Pulmonary artery endothelial cell (primary cell): ENCODE data around the gene NOD1. TPM values are rescaled to one million over a fixed set of nuclear protein-coding genes. Genes with fewer than 3 reads are reported as not detected.
"Not testable (repeated sequence)": the region's sequence is repeated elsewhere in the genome, so short reads cannot be mapped to it uniquely, and the experiment has no call there.

Experiments used
- DNase-seq: peaks from one replicate; pipeline ENCODE4 v3.0.0-alpha.2; 2011; ENCODE audit warnings: low read depth, low spot score
- total RNA-seq: library from RNA; depleted of rRNA; stranded (reverse); fragments of >200 nt; gene quantifications from 2 replicates; pipeline ENCODE4 v1.2.3, GENCODE V29; 2014

NOD1 gene, protein sequence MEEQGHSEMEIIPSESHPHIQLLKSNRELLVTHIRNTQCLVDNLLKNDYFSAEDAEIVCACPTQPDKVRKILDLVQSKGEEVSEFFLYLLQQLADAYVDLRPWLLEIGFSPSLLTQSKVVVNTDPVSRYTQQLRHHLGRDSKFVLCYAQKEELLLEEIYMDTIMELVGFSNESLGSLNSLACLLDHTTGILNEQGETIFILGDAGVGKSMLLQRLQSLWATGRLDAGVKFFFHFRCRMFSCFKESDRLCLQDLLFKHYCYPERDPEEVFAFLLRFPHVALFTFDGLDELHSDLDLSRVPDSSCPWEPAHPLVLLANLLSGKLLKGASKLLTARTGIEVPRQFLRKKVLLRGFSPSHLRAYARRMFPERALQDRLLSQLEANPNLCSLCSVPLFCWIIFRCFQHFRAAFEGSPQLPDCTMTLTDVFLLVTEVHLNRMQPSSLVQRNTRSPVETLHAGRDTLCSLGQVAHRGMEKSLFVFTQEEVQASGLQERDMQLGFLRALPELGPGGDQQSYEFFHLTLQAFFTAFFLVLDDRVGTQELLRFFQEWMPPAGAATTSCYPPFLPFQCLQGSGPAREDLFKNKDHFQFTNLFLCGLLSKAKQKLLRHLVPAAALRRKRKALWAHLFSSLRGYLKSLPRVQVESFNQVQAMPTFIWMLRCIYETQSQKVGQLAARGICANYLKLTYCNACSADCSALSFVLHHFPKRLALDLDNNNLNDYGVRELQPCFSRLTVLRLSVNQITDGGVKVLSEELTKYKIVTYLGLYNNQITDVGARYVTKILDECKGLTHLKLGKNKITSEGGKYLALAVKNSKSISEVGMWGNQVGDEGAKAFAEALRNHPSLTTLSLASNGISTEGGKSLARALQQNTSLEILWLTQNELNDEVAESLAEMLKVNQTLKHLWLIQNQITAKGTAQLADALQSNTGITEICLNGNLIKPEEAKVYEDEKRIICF
- total RNA-seq: 14.6 and 16.6 TPM in 2 replicates

DNA sequence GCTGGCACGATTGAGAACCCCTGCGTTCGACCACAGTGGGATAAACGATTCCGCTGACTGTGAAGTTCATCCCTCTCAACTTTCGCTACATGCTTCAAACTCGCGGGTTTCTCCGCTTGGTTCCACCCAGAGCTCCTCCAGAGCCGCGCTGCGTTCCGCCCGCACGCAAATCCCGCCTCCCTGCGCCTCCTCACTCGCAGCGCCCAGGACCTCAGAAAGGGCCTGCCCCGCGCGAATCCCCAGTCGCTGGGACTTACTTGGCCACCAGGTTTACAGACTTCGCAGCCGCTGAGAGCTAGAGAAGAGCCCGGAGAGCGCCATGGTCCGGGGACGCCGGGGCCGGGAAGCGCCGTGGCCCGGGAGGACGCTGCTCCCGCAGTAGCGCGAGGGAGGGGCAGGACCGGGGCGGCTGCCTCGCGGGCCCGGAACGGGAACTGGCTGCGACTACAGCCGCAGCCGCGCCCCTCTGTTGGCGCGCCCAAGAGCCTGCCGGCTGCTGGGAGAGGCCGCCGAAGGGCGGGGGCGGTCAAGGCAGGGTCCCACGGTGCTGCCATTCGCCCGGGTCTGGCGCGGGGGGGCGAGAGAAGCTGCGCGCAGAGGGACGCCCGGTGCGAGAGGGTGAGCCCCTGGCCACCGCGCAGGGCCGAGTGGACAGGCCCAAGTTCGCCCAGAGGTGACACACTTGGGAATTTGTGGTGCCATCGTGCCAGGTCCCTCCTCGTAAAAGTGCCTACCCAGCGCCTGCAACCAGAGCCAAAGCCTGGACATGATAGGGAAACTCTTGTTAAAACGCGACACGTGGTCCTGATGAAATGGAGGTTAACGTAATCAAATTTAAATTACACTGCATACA is at the start of gene NOD1:
Gene NOD1 (minus strand): TSS at position 436 of the 853 bp plus-strand sequence. CDS start 21,863 bp downstream, outside the sequence.
- no peak for DNase-seq

DNA sequence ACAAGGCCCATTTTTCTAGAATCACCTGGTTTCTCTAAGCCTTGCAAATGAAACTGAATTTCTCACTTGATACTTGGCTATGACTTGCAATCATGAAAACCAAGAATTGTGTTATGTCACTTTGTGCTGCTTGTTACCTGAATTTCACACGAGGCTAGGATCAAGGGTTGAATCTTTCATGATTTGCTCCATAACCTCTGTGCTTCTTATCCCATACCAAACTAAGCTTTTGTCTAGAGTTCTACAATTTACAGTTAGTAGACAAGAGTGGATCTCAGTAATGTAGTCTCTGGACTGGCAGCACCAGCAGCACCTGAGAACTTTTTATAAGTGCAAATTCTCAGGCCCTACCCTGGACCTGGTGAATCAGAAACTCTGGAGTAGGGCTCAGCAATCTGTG is 48.7 kb upstream of the NOD1 start:
- not testable (repeated sequence) for DNase-seq

DNA sequence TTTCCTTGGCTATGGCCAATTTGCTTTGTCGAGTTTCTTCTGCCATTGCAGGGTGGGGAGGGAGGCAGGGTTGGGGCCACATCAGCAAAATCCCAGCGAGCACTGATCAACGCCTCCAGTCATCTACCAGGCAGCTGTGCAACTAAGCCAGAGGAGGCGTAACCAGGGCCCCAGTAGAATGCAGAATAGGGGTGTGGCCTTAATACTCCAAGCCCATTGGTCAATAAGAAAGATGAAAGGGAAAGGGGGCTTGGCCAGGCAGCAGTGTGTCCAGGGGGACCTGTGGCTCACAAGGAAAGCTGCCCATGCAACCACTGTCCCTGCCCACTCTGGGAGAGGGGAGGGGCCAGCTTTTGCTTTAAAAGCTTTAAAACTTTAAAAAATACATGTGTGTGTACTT is 47.6 kb upstream of the NOD1 start:
- DNase-seq: no peak

DNA sequence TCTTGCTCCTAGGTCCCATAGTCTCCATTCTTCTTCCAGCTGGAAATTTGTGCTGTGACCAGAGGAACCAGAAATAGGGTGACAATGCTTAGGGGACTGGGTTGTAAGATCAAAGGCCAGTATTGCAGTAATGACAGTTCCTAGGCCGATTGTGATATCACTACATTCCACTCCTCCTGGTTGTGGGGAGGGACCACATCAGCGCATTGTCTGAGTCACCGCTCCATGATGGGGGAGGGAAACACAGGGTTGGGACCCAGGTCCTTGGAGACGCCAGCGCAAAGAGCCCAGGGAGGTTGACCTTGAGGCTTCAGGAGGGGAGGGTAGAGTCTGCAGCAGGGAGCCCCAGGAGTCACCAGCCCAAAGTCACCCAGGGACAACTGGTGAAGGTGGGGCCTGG is 46.8 kb upstream of the NOD1 start:
- no peak for DNase-seq

DNA sequence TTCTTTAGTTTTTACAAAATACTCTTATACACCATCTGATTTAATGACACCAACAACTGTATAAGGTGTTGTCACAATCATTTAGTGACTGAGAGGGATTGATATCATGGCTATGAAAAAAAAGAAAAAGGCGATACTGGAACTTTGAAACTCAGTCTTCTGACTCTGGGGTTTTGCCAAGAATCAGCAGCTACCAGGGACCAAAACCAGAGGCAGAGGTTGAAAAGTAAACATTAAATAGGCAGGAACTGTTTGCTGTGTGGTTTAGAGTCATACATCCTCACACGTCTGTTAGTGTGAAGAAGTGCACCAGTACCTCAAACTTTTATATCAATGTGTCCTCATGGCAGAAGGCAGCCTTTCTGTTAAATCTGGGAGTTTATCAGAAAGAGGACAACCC is 46.0 kb upstream of the NOD1 start:
- DNase-seq: no peak

DNA sequence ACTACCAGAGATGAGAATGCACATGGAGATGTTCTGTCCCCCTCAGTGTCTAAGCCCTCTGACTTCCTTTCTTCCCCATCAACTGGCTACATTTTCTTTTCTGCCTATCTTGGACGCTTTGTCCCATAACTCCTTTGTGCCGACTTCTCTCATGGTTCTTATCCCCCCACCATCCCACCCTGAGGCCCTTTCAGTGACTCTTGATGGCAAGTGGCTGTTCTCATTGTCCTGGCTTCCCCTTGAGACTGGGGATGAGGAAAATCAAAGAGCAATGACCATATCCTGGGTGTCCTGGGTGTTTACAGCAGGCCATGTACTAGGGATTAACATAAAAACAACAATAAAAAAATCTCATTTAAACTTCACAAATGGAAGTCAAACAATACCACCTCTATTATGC is 44.9 kb upstream of the NOD1 start:
- no peak for DNase-seq

DNA sequence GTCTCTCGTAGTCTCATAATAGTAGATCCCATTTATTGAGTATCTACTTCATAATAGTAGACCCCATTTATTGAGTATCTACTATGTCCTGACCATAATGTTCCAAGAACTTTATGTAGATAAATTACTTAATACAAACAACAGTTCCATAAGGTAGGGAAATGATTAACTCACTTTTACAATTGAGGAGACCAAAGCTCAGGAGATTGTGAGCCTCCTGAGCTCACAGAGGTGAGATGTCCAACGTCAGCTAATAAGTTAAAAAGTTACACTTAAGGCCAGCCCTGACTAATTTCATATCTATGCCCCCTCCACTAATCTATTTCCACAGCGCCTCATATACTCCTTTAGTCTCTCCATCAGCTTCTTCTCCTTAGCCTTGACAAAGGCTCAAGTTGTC is 43.6 kb upstream of the NOD1 start:
- DNase-seq: no peak

DNA sequence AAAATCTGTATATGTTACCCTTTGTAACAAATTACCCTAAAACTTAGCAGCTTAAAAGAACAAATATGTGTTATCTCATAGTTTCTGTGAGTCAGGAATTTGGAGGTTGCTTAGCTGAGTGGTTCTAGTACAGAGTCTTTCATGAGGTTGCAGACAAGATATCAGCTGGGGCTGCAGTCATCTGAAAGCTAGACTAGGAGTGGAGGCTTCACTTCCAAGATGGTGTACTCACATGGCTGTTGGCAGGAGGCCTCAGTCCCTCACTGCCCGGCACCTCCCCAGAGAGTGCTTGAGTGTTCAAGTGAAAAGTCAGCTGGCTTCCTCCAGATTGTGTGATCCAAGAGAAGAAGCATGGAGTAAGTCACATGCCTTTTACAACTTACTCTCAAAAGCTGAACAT is 42.9 kb upstream of the NOD1 start:
- DNase-seq: no peak

DNA sequence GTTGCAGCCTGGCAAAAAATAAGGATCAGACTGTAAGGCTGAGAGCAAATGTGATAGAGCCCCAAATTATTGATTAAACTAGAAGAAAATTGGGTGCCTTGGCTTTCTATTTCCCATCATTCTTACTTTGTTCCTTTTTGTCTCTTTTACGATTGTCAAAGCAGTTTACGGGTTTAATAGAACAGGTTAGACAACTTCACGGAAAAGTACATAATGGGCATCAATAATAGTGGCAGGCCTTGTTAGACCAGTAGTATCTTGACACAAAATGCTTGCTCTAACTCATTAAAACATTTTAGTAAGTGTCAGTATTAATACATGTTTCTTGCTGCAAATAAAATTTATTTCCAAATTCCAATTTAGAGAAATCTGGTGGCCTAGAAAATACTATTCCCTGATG is 40.5 kb upstream of the NOD1 start:
- DNase-seq: no peak

DNA sequence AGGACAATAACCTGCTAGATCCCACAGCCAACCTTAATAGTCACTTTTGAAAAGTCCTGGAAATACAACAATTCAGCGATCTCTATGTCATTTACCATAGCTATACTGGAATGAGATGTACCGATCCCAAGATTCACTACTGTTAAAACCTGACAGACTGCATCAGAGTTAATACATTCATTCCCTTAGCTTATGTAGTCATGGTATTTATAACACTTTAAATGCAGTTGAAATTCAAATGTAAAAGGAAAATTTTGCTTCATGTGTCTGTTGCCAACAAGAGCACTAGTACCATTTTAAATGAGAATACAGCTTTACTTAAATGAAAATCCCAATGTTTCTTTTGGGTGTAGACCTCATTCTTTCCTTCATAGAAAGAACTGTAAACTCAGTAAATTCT is 37.2 kb upstream of the NOD1 start:
- DNase-seq: no peak

DNA sequence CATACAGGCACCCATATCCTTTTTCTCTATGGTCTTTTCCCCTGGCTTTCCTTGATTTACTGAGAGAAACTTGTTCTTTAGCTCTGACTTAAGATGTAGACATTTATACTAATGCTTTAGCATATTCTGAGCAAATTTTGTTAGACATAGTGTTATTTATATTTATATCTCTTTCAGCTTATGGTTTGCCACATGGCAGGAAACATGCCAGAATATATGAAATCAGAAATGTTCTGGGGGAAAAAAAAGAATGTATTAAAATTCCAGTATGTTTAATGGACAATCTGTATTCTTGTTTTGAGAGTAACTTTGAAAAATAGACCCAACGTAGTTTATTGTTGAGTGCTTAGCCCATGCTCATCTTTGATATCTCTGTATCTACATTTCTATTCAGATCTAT is 36.2 kb upstream of the NOD1 start:
- DNase-seq: no peak

DNA sequence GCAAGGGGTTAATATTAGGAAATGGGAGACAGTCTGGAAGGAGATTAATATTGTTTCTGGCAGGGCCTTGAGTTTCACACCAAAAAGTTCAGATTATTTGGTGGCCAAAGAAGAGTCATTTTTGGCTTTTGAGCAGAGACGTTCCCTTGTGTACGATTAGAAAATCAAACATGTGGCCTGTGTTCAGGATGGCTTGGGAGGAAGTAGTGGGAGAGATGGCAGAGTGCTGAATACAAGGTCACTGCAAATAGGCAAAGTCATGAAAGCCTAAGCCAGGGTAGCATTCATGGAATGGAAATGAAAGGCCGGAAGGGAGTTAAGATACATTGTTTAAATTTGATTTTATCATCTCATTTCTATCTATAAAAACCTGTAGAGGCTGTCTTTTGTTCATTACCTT is 35.6 kb upstream of the NOD1 start:
- no peak for DNase-seq

DNA sequence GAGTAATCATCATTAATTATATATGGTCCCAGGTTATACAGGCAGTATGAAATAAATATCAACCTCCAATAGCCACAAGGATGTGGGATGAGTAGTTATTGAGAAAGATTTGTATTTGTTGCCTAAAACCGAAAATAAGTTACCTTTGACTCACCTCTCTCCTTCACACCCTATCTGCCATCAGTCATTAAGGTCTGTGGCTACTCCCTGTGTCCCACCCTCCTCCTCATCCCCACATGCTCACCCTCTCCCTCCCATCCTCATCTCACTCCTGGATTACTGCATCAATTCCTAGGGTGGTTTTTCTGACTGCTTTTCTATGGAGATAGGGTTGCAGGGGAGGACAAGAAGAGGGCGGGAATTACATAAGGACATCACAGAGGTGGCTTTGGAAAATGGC is 35.2 kb upstream of the NOD1 start:
- no peak for DNase-seq

DNA sequence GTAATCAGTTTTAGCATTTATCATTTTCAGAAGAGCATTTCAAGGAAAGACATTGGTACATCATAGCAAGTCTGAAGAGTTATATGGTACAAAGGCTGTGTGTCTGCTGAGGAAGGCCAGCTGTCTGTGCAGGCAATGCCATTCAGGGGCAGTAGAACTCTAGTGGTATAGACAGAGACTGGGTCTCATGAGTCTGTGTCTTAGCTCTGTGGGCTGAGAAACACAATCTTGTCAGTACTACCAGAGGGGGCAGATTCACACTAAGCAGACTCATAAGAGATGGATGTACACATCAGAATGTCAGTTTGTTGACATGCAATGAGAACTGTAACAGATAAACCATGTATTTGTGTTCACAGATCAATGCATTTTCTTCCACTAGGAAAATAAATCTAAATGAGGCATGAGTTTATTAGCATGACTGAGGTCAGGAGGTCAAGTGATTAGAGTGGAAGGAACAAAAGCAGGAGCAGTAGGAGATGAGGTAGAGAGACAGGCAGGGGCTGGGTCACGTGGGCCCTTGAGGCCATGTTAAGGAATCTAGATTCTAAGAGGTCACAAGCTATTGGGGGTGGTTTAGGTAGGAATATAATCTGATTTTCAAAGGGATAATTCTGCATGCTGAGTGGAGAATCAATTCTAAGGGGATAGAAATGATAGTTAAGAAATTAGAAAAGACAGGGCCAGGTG is 33.5 kb upstream of the NOD1 start:
- DNase-seq: no peak

DNA sequence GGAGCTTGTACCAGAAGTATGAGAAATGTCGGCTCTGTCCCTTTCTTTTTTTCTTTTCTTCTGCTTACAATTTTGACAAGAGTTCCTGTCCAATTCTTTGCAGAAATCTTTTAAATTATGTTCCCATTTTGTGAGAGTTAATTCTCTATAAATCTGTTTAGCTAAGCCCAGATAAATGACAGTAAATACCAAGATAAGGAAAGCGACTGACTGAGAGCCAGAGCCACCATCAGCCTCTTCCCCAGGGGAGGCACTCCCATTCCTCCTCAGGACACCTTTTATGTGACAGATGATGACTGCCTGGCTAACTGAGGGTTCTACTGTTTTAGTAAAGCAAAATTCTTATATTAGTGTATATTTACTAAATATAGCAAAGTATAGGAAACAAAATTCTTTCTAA is 32.9 kb upstream of the NOD1 start:
- DNase-seq: no peak

DNA sequence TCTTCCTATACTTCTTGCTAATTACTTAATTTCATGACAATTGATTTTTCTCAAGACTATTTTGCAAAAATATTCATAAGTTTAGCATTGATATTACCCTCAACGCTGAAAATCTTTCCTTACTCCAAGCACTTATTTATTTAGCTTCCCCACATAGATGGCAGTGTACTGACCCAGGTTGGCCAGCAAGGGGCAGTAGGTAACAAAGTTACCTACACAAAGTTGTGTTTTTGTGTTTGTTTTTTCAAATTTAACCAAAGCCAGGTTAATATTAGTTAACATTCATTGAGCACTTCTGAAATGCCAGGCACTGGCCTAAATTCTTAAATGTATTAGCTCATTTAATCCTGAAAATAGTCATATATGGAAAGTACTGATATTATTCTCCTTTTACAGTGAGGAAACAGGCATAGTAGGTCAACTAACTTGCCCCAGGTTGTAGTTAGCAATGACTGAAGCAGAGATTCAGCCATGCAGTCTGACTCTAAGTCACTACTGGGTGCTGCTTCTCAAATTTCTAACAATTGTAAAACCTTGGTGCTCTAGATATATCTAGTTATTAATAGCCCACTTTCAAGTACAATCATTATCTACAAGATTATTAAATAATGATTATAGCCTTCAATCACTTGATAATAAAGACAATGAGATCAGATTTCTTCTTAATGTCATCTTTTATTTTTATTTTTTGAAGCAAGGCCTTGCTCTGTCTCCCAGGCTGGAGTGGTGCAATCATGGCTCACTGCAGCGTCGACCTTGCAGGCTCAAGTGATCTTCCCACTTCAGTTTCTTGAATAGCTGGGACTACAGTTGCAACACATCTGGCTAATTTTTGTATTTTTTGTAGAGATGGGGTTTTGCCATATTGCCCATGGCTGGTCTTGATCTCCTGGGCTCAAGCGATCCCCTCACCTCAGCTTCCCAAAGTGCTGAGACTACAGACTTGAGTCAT is 31.8 kb upstream of the NOD1 start:
- no peak for DNase-seq

DNA sequence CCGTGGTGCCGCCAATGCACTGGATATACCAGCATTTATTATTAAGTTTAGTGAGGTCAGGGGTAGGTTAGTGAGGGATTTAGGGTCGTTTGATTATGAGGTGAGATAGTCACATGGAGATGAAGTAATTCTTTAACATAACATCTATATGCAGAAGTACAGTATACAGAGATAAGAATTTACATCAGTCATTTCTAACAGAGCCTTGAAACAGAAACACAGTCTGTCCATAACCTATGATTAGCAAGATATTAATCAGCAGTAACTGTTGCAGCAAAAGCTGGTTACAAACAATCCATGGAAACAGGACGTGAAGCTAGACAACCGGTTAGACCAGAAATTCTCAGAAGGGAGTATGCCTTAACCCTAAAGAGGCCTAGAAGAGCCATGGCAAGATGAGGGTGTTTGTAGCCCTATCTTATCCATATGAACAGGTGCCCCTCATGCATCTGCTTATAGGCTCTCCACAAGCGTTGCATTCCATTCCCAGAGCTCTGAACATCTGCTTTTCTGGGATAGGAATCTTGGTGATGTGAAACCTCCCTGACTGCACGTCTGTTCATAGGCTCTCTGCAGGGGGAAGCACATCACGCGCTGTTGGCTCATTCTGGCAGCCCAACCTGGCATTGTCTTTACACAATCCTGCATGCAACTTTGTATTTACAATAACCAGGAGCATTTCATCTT is 30.7 kb upstream of the NOD1 start:
- DNase-seq: not testable (repeated sequence)

DNA sequence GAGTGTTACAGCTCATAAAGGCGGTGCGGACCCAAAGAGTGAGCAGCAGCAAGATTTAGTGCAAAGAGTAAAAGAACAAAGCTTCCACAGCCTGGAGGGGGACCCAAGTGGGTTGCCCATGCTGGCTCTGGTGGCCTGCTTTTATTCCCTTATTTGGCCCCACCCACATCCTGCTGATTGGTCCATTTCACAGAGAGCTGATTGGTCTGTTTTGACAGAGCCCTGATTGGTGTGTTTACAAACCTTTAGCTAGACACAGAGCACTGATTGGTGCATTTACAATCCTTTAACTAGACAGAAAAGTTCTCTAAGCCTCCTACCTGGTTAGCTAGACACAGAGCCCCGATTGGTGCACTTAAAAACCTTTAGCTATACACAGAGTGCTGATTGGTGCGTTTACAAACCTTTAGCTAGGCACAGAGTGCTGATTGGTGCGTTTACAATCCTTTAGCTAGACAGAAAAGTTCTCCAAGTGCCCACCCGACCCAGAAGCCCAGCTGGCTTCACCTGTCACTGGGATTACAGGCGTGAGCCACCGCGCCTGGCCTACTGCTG is 28.8 kb upstream of the NOD1 start:
- not testable (repeated sequence) for DNase-seq

DNA sequence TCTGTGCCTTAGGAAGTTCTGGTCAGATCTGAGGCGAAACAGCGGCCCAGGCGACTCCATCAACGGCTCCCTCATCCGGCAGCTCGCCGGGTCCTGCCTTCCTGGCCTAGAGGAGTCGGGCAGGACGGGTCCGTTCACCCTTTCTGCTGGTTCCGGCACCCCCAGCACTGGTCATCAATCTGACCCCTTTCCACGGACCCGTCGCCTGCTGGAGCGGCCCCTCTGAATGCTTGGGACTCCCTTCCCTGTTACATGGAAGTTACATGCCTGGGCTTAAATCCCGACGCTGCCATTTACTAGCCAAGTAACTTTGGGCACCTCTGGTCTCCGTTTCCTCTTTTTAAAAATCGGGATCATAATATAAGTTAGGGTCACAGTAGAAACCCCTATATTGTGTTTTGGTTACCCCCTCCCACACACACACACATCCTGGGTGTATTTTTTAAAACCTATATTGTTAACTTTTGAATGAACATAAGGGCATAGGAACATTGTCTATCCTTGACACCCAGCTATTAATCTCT is 26.7 kb upstream of the NOD1 start:
- DNase-seq: no peak
